DMS114 treated with DMSO at 0.1 percent for 48 hours (cell line): Measurements from ENCODE around the gene TMEM170A.
"Not testable (repeated sequence)": the region's sequence is repeated elsewhere in the genome, so short reads cannot be mapped to it uniquely, and the experiment has no call there.

ENCODE experiments used
- DNase-seq: peaks from one replicate; lab custom pipeline; 2025; ENCODE audit not compliant: unreplicated experiment; lab: John Stamatoyannopoulos, UW

The TMEM170A gene

DNA sequence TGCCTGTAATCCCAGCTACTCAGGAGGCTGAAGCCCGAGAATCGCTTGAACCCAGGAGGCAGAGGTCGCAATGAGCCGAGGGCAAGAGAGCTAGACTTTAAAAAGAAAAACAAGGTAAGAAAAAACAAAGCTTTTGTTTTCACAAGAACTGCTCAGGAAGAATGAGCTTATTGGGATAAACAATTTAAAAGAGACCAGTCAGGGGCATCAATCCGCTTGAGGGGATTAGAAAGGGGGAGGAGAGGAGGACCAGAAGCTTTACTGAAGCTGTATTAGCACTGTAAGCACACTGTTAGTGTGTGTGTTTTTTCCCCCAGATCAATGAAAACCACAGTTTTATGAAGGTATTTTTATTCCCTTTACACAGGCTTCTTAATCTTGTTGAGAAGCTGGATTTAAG, 8.8 kb downstream of the TMEM170A start:
- no peak for DNase-seq

DNA sequence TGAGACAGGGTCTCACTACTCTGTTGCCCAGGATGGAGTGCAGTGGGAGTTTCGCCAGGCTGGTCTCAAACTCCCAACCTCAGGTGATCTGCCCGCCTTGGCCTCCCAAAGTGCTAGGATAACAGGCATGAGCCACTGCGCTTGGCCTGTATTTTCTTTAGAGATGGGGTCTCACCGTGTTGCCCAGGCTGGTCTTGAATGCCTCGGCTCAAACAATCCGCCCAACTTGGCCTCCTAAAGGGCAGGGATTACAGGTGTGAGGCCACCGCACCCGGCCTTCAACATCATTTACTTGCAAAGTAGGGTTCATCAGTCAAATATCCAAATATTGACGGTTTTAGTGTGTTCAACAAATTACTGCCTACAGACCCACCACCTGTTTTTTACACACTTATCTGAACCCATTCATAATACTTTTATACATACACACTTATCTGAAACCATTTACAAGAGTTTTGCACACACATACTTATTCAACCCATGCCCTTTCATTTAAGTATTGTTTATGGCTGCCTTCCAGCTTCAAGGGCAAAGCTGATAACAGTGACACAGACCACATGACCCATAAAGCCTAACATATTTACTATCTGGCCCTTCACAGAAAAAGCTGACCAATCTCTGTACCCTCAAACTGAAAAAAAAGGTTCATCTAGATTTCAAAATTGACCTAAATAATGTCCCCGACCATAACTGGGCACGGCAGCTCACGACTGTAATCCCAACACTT, 11.9 kb downstream of the TMEM170A start:
- DNase-seq = no peak

DNA sequence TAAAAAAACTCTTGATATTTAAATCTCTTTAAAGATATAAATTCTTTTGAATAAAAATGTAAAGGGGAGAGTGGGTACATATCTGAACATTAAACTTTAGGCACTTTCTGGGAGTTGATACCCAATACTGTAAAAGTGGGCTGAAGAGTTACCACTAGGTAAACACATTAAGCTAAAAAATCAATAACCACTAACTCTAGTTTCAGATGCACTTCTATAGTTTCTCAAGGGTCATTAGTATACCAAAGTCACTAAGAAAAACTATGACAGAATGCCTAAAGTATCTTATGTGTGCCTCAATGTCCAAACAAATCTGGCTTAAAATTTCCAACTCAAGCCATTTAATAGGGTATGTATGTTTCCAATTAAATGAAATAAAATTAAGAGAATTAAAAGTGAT, 18.1 kb downstream of the TMEM170A start:
- no peak for DNase-seq

DNA sequence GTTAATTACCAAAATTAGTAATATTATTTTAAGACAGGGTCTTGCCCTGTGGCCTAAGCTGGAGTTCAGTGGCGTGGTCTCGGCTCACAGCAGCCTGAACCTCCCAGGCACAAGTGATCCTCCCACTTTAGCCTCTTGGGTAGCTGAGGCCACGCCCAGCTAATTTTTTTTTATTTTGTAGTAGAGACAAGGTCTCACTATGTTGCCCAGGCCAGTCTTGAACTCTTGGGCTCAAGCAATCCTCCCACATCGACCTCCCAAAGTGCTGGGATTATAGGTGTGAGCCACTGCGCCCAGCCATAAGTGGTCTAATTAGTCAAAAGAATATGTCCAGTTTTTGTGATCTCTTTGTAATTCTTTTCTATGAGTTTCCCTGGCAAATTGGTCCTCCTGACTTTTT, 19.2 kb downstream of the TMEM170A start:
- DNase-seq = no peak

DNA sequence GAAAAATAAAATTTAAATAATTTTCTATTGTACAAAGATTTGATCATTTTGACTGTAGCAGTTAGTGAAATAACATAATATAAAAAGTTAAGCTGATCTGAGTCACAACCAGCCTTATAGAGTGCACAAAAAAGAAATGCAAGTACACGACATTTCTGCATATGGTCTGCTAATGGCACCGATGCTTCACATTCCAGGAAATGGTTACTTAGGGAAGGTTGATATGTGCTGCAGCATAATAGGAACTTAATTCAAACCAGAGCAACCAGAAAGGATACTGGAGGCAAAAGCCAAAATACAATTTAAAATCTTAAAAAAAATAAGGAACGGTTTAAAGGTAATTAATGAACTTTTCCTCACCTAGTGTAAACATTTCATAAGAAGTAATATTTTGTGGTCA, 21.2 kb downstream of the TMEM170A start:
- DNase-seq = no peak

DNA sequence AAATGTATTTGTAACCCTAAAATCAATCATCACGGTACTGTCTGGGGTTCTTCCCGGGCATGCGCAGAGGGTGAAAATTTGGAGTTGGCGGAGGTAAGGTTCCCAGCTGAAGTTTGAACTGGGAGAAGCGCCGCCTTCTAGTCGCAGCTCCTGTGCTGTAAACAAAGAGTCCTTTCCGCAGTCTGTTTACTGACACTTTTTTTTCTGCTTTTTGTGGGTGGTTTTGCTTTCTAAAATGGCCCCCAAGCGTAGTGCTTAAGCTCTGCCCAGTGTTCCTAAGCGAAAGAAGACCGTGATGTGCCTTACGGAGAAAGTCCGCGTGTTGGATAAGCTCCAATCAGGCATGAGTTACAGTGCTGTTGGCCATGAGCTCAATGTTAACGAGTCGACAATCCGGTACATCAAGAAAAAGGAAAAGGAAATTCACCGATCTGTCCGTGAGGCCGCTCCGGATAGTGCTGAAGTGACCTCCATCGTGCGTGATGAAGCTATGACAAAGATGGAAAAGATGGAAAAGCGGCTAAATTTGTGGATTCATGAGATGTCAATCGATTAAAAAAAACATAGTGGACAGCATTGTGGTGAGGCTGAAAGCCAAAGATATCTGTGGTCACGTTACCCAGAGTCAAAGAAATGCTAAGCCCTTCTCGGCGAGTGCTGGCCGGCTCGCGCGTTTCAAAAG, 30.6 kb downstream of the TMEM170A start:
- DNase-seq = peak; percentile 96

DNA sequence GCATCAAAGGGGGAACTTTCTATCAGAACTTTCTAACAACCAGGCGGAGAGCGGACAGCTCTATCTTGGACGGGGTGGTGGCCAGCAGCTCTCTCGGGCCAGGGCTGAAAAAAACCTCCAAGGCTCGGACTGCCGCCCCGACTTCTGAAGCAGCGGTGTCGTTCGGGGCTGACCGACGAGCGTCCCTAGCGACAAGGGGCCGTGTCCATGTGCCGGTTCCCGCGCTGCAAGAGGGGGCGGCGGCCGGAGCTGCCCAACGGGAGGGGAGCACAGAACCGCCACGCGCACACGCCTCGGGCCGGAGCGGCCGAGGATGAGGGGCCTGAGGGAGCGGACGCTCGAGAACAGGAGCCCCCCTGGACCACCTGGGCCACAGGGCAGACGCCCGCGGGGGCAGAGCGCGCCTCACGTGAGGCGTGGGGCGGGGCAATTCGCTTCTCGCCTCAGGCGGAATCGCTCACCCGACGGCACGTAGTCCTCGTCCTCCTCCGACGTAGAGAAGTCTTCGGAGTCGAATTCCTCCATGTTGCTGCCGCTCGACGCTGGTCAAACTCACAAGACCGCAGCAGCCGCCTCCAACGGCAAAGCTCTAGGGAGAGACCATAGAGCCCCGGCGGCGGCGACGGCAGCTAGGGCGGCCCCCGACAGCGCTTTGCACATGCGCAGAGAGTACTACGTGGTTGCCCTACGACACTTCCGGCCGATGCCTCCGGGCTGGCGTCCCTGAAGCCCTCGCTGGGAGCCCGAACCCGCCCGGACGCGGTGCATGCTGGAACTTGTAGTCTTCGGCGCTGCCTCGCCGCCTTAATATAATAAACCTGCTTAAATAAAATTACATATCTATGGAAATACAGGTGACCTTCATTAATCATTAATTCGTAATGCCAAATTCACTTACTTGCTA, 31.4 kb downstream of the TMEM170A start, which contains the start of gene CFDP1:
CFDP1 (minus strand) TSS at position 676 of the 904 bp plus-strand sequence; CDS start at position 525, 151 bp downstream.
- DNase-seq = peak; percentile 96

DNA sequence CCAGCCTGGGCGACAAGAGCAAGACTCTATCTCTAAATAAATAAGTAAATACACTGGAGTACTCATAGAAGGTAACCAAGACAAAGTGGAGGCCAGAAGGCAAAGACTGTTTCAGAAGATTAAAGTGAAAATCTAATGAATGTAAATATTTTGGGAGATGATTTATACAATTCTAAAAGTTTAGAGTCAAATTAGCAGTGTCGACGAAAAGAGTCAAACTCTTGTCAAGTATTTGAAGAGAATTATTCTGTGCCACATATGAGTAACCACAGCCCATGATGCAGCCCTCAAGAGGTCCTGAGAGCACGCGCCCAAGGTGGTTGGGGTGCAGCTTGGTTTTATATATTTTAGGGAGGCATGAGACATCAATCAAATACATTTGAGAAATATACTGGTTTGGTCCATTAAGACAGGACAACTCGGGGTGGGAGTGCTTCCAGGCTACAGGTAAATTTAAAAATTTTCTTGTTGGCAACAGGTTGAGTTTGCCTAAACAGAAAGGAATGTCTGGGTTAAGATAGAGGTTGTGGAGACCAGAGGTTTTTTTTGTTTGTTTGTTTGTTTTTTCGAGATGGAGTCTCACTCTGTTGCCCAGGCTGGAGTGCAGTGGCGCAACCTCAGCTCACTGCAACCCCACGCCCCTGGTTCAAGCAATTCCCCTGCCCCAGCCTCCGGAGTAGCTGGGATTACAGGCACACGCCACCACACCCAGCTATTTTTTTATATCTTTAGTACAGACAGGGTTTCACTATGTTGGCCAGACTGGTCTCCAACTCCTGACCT, 34.7 kb downstream of the TMEM170A start:
- no peak for DNase-seq

DNA sequence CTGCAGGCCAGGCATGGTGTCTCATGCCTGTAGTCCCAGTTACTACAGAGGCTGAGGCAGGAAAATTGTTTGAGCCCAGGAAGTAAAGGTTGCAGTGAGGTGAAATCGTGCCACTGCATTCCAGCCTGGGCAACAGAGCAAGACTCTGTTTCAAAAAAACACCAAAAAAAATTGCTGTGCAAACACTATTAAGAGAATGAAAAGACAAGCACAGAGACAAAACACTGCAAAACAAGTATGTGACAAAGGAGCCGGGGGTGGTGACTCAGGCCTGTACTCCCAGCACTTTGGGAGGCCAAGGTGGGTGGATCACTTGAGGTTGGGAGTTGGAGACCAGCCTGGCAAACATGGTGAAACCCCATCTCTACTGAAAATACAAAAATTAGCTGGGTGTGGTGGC, 38.0 kb downstream of the TMEM170A start:
- not testable (repeated sequence) for DNase-seq

DNA sequence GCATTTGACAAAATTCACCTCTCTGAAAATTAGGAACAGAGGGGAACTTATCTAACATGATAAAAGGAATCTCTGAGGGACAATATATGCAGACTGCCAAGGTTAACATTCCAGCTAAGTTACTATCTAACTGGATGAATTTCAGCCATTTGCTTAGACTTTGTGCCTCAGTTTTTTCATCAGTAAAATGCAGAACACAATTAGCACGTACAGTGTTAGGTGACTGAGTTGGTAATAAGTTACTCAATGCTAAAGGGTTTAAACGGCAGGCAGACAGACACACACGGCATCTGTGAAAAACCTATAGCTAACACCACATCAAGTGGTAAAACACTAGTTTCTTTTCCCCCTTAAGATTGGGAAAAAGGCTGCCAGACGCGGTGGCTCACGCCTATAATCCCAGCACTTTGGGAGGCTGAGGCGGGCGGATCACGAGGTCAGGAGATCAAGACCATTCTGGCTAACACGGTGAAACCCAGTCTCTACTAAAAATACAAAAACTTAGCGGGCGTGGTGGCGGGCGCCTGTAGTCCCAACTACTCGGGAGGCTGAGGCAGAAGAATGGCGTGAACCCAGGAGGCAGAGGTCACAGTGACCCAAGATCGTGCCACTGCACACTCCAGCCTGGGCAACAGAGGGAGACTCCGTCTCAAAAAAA, 40.3 kb downstream of the TMEM170A start:
- DNase-seq = not testable (repeated sequence)

DNA sequence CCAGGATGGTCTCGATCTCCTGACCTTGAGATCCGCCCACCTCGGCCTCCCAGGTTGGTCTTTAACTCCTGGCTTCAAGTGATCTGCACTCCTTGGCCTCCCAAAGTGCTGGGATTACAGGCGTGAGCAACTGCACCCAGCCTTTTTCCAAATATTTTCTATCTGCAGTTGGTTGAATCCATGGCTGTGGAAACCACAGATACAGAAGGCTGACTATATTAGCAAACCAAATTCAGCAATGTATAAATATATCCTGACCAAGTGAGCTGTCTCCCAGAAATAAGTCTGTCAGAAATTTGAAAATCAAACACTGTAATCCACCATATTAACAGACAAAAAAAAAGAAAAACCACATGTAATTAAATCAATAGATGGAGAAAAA, 40.8 kb downstream of the TMEM170A start:
- no peak for DNase-seq

DNA sequence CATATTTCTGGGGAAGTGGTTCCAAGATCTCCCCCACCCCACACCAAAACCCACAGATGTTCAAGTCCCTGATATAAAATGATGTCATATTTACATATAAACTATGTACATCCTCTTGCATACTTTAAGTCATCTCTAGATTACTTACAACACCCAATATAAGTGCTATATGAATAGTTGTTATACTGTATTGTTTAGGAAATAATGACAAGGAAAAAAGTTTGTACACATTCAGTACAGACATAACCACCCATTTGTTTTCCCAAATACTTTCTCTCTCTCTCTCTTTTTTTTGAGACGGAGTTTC, 42.7 kb downstream of the TMEM170A start:
- DNase-seq = no peak

DNA sequence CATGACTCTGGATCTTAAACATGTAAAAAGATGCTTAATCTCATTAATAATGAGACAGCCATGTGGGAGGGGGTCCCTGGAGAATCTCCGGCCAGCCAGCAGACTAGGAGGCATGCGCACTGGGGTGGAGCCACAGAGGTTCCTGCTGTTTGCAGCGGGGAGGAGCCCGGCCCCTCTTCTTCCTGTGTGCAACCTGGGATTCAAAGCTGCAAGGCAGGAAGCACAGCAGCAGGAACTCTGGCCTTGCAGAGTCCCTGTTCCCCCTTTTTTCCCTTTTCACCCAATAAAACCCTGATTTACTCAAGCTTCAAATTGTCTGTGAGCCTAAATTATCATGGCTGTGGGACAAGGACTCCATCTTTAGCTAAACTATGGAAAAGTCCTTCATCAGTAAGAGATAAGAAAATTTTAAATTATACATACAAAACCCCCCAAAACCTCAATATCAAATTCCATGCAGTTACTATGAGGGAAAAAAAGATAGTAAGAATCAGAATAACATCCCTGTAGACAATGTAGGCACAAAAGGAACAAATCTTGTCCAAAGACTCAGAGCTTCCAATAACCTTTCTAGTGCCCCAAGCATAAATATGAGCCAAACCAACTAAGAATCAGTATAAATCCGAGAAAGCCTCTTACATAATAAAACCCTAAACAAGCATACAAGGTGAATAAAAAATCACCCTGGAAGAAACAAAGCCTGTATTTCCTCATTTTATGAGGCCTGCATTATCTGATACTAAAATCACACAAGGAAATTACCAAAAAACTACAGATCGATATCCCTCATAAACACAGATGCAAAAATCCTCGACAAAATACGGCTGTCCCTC, 43.3 kb downstream of the TMEM170A start:
- no peak for DNase-seq

DNA sequence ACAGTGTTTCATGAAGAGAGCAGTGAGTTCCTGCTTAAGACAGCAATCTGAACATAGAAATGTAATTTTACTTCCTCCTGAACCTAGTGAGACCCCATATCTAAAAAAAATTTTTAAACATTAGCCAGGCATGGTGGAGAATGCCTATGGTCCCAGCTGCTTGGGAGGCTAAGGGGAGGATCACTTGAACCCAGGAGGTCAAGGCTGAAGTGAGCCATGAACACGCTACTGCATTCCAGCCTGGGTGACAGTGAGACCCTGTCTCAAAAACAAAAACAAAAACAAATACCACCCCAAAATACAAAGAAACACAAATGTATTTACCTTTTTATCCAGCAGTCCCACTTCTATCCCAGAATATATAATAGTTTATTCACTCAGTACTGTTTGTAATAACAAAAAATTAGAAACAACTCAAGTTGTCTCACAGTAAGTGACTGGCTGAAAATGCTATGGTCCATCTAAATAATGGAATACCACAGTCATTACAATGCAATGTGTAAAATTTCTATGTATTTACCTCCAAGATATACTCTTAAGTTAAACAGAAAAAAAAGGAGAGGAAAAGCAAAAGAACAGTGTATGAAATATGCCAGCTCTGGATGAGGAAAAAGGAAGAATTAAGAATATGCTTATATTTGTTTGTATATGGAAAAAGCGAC, 47.5 kb downstream of the TMEM170A start:
- no peak for DNase-seq

DNA sequence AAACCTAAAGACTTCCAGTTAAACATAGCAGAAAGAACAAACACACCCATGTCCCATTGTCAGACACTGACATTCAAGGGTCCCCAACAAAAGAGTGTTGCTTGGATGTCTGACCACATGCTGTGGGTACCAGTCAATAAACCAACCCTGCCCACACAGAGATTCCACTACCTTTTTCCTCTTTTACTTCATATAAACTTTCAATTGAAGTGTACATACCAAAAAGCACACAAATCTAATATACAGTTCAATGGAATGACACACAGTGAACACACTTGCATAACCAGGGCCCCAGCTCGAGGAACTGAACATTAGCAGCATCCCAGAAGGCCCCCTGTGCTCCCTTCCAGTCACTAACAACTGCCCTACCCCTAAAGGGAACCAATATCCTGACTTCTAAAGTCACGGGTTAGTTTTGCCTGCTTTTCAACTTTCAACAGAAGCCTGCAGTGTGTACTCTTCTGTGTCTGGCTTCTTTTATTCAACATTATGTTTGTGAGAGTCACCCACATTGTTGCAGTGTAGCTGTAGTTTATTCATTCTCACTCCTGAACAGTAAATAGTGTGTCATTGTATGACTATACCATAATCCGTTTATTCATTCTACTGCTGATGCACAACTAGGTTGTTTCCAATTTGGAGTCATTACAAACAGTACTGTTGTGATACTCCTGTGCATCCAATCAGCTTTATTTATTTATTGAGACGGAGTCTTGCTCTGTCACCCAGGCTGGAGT, 49.2 kb downstream of the TMEM170A start:
- no peak for DNase-seq

DNA sequence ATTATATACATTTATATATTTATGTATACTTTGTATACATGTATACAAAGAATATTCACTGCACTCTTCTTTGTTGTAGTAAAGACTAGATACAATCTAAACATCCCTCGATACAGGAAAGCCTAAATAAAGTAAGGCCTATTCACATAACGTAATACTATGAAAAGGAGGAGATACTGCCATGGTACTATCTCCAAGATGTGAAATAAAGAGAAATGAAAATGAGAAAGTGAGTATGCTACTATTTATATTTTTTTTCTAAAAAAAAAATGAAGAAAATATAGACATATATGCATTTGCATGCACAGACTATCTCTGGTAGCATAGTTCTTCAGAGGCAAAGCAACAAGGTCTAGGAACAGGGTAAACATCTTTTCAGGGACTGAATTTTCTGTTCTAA, 50.5 kb downstream of the TMEM170A start:
- DNase-seq = no peak

DNA sequence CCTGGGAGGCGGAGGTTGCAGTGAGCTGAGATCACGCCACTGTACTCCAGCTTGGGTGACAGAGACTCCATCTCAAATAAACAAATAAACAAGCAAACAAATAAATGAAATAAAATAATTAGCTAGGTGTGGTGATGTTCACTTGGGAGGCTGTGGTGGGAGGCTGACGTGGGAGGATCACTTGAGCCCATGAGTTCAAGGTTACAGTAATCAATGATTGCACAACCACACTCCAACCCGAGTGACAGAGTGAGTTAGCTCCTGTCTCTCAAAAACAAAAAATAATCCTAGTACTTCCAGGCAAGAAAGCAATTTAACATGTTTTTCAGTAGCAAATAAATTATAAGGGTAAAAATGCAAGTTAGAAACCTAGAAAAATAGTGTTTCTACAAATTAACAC, 57.5 kb downstream of the TMEM170A start:
- DNase-seq = no peak

DNA sequence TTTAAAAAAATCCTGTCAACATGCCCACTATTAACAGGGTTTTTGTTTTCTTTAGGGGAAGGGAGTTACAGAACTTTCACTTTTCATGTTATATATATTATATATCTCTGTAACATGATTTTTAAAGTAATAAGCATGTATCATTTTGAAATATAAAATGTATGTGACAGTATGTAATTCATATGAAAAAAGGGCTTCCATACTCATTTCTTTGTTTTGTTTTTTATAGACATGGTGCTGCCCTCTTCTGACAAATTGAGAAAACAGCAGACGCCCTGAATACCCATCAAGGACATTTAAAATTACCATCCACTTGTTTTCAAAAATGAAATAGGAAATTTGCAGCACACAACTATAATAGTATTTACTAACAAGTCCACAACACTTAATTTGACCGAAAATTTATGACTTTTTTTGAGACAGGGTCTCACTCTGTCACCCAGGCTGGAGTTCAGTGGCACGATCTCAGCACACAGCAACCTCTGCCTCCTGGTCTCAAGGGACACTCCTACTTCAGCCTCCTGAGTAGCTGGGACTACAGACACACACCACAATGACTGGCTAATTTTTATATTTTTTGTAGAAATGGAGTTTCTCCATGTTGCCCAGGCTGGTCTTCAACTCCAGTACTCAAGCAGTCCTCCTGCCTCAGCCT, 61.5 kb downstream of the TMEM170A start:
- peak; percentile 53 for DNase-seq
